ENCODE results near the gene C6orf15. TPM values are rescaled to one million over a fixed set of nuclear protein-coding genes. Genes with fewer than 3 reads are reported as not detected.

The C6orf15 gene
- total and polyA plus RNA-seq, 2 donors (not counting 3 experiments of a cell fraction or from before 2014, with no cell fraction given), result not detected

DNA sequence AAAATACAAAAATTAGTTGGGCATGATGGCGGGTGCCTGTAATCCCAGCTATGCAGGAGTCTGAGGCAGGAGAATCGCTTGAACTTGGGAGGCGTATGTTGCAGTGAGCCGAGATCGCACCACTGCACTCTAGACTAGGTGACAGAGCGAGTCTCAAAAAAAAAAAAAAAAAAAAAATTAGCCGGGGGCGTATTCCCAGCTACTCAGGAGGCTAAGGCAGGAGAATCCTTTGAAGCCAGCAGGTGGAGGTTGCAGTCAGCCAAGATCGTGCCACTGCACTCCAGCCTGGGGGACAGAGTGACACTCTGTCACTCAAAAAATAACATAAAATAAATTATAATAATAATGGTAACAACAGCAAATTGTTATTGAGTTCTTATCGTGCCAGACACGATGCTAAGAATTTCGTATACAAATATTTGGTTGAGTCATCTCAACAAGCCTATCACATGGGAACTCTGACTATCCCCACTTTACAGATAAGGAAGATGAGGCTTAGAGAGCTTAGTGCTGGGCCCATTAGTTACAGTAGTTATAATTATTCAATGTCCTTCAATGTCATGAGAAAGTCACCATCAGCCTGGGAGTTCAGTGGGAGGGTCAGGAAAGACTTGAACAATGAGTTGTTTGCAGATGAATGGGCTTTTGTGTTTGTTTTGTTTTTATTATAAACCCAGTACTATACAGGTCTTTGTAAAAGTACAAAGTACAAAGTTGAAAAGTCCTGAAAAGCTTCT, 19.4 kb downstream of the C6orf15 start:
- peak overlapping the region; percentile 2 for H3K4me2 ChIP-seq (ENCODE audit: insufficient read depth, low read length)
- H3K4me3 ChIP-seq (replicated peaks in 1 of 3; ENCODE audit: insufficient read depth in 1 of 3, low read depth in 1 of 3, low read length in 3 of 3), result no peak overlapping the region
- H3K27me3 ChIP-seq (ENCODE audit: control insufficient read depth in 2 of 2, insufficient read depth in 2 of 2, low read length in 2 of 2), result no peaks in the 10 kb centered on the region
- no peaks in the 10 kb centered on the region for H4K20me1 ChIP-seq (replicated peaks; ENCODE audit: control insufficient read depth, extremely low read depth, insufficient read depth, low read length)
- FAIRE-seq (peak; percentile 86), DNase-seq (ENCODE audit: low read depth, low spot score) (peak; percentile 70)
- no peaks in the 10 kb centered on the region for H3K79me2 ChIP-seq (ENCODE audit: control insufficient read depth, insufficient read depth, low read length)
- H3K9me3 ChIP-seq (replicated peaks; ENCODE audit: control insufficient read depth, insufficient read depth, low read length), result no peaks in the 10 kb centered on the region
- intact Hi-C loops (cut with micrococcal nuclease), result no loop called here
- ChIA-PET CTCF (interaction anchor here (0.6 to 6.3 kb wide), 11 partner anchors 13 to 327 kb away, joined by 3 to 45 read pairs (median 4); partner anchors contain the start of genes PSORS1C1 and VARS2), POLR2A (interaction anchor here (1.4 to 1.9 kb wide), 2 partner anchors 21 to 26 kb away, joined by 3 to 8 read pairs; partner anchors contain the start of gene PSORS1C1)
- no peaks in the 10 kb centered on the region for H3K9me1 ChIP-seq (replicated peaks; ENCODE audit: control insufficient read depth, extremely low read depth, insufficient read depth, low read length)
- no TSS peak for BruUV-seq (replicated peaks)
- H2AFZ ChIP-seq (ENCODE audit: low read depth, low read length), result no peak overlapping the region
- no peak overlapping the region for H3K9ac ChIP-seq (replicated peaks; ENCODE audit: extremely low read depth, insufficient read depth, low read length)
- H3K36me3 ChIP-seq (ENCODE audit: control insufficient read depth in 2 of 2, extremely low read depth in 1 of 2, insufficient read depth in 2 of 2, low read length in 2 of 2), result no peaks in the 10 kb centered on the region
- no peak for TF ChIP-seq FOS (IDR thresholded peaks at IDR 0.05; ENCODE audit: borderline replicate concordance, insufficient read depth, low read length)
- no peak for TF ChIP-seq EZH2 (IDR thresholded peaks at IDR 0.05; ENCODE audit: borderline replicate concordance, low read depth, low read length, severe bottlenecking)
- no peak for TF ChIP-seq GATA2 (IDR thresholded peaks at IDR 0.05; ENCODE audit: insufficient read depth, insufficient read length, low read depth, low read length)
- TF ChIP-seq, protein P1, sequence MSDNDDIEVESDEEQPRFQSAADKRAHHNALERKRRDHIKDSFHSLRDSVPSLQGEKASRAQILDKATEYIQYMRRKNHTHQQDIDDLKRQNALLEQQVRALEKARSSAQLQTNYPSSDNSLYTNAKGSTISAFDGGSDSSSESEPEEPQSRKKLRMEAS (IDR thresholded peaks at IDR 0.05; ENCODE audit: insufficient read depth, insufficient read length), result no peak
- TF ChIP-seq, protein P2, sequence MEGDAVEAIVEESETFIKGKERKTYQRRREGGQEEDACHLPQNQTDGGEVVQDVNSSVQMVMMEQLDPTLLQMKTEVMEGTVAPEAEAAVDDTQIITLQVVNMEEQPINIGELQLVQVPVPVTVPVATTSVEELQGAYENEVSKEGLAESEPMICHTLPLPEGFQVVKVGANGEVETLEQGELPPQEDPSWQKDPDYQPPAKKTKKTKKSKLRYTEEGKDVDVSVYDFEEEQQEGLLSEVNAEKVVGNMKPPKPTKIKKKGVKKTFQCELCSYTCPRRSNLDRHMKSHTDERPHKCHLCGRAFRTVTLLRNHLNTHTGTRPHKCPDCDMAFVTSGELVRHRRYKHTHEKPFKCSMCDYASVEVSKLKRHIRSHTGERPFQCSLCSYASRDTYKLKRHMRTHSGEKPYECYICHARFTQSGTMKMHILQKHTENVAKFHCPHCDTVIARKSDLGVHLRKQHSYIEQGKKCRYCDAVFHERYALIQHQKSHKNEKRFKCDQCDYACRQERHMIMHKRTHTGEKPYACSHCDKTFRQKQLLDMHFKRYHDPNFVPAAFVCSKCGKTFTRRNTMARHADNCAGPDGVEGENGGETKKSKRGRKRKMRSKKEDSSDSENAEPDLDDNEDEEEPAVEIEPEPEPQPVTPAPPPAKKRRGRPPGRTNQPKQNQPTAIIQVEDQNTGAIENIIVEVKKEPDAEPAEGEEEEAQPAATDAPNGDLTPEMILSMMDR (IDR thresholded peaks at IDR 0.05; ENCODE audit: extremely low read depth in 1 of 2, insufficient read depth in 1 of 2, low read depth in 1 of 2, low read length in 2 of 2), result no peak
- no peak for TF ChIP-seq POLR2AphosphoS5 (IDR thresholded peaks at IDR 0.05; ENCODE audit: insufficient read depth, low read depth, low read length)
- TF ChIP-seq JUN (IDR thresholded peaks at IDR 0.05; ENCODE audit: borderline replicate concordance, insufficient read depth, insufficient read length, low read depth), result no peak
- TF ChIP-seq POLR2A (IDR thresholded peaks at IDR 0.05; ENCODE audit: low read depth, low read length), result no peak
- TF ChIP-seq MYC (IDR thresholded peaks at IDR 0.05; ENCODE audit: low read depth, low read length), result no peak
- dilution Hi-C loops (cut with MboI; ENCODE audit: extremely low pct_ligation_motif_present, low sequenced_read_pairs), result no loop called here
- no peak overlapping the region for H3K27ac ChIP-seq (ENCODE audit: insufficient read depth, low read depth, low read length)
- peaks cover 41% of the 10 kb centered on the region for H3K4me1 ChIP-seq (ENCODE audit: control insufficient read depth, extremely low read depth, insufficient read depth, low read length)

Data from endothelial cell of umbilical vein (primary cell).